HG02870 (cell line): ENCODE measurements around the gene P2RY2.

Source experiments
- ATAC-seq: cut with Tn5 transposase; IDR thresholded peaks from one replicate; pipeline ENCODE4 v1.9.1; 2021; ENCODE audit warnings: mild to moderate bottlenecking, moderate library complexity; ENCODE audit not compliant: unreplicated experiment

P2RY2 gene

DNA sequence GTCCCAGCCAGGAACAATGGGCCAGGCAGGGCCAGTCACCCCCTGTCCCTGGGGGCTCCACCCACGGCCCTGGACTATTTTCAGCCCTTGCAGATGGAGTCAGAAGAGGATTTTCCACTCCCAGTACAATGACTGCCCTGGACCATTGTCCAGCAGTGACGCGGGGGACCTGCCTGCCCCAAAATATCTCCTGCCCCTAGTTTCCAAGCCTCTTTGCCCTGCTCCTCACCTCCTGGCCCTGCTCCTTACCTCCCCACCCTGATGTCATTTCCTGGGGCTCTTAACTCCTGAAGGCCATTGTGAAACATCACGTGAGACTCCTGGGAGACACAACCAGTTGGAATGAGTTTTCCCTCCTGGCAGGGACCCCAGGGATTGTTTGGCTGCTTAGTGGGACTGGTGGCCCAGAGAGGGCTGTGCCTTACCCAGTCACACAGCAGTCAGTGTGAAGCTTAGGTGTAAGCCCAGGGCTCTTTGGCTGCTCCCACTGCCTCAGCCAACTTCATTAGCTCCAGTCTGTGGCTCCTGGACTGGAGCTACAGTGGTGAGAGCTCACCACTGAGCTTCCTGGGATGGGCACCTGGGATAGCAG is 22.2 kb downstream of the P2RY2 start:
- no peak for ATAC-seq

DNA sequence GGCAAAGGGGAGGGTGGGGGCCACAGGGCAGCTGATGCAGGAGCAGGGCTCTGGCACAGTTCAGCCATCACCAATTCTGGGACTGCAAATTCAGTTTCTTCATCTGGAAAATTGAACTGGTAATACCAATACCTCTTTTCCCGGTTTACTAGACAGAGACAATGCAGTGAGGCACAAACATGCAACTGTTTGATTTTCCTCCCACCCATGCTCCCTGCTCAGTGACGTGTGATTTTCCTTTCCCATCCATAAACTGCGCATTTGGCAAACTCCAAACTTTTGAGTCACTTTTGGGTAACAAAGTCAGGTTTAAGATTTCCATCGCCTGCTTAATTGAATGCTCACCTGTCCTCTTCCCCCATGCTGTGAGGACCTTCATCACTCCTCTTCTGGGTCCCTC is 23.2 kb downstream of the P2RY2 start:
- ATAC-seq, result no peak

DNA sequence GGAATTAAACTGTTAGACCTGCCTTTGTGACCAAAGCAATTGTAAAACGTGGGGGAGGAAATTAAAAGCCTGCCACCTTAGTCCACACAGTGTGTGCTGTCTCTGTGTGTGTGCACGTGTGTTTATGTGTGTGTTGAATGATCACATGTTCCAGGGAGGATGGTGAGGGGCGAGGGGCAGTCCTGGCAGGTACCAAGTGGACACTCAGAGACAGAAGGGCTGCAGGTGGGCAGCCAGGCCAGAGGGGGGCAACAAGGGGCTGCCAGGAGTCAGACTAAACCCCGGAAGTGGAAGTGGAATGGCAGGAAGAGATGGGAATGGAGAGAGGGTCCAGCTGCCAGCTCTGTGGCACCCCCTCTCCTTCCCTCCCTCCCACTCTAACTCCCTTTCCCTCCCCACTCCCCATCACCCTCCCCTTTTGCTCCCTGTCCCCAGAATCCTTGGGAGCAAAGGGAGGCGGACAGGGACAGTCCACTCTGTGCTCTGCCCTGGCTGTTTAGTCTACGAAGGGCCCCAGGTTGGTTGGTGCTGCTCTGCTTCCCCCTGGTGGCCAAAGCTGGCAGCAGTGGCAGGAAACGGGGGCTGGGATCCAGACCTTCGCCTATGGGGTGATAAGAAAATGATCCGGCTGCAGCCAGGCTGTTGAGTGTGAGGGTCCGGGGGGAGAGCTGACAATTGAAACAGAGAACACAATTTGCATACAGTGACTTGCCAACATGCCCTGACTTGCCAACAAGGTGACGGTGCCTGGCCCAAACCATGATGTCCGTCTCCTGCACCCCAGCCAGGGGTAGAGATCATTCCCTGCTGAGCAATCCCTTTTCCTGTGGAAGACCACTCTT is 24.4 kb downstream of the P2RY2 start:
- no peak for ATAC-seq

DNA sequence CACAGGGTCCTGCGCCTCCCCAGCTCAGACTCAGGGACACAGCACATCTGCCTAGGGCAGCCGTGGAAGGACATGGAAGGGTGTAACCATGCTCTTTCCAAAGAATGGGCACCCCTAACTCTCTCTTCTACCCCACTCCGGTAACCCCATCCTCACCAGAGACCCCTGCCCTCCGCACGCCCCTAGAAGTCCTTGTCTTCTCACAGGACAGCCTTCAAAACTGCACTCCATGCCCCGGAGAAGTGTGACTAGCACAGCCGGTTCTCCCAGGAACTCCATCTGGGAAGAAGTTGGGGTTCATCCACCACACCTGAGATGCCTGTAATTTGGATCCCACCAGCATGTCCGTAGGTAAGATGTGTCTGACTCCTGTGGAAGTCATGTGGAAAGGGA is 25.0 kb downstream of the P2RY2 start:
- ATAC-seq, result no peak

DNA sequence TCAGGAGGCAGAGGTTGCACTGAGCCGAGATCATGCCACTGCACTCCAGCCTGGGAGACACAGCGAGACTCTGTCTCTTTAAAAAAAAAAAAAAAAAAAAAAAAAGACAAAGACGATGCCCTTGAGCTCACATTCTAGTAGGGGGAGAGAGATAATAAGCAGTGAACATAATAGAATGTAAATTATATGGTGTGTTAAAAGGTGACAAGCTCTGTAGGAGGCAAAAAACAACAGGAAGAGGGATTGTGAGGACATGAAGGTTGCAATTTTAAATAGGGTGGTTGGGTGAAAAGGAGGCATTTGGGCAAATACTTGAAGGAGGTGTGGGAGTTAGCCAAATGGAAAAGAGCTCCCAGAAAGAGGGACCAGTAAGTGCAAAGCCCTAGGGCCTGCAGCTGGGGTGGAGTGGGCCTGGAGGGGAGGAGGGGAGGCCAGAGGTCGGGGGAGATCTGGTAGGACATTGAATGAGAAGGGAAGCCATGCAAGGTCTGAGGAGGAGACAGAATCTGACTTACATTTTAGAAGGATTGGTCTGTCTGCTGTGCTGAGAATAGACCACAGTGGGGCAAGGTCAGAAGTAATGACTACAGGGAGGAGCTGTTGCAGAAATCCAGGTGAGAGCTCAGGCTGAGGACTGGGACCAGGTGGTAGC is 26.6 kb downstream of the P2RY2 start:
- ATAC-seq, result no peak

DNA sequence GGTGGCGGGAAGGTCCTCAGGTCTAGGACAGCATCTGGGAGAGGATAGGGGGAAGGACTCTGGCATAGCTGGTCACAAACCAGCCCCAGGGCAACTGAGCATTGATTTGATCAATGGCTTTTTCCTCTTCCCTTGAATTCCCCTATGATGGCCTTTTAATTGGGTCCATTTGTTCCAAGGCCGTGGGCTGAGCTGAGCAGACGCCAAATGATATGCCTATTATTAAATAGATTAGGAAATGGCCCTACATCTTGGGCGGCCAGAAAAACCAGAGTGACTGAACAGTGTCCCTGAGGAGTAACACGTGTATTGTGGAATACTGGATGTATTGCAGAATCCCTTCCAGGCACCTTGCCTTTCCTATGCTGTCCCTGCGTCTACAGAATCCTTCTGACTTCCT is 27.4 kb downstream of the P2RY2 start:
- no peak for ATAC-seq

DNA sequence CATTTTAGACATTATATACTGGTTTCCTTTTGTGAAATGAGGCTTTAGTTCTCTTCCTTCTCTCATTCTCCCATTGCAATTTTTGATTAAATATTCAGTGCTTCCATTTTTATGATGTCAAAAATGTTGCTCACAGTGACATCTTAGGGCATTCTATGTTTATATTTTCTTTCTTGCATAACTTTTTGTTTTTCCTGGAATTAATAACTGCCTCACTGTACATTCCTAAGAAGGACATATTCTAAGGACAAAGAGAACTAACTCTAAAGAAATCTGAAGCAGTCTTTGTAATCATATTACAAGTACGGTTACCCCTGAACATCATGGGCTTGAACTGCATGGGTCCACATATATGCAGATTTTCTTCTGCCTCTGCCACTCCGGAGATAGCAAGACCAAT is 28.2 kb downstream of the P2RY2 start:
- ATAC-seq, result no peak

DNA sequence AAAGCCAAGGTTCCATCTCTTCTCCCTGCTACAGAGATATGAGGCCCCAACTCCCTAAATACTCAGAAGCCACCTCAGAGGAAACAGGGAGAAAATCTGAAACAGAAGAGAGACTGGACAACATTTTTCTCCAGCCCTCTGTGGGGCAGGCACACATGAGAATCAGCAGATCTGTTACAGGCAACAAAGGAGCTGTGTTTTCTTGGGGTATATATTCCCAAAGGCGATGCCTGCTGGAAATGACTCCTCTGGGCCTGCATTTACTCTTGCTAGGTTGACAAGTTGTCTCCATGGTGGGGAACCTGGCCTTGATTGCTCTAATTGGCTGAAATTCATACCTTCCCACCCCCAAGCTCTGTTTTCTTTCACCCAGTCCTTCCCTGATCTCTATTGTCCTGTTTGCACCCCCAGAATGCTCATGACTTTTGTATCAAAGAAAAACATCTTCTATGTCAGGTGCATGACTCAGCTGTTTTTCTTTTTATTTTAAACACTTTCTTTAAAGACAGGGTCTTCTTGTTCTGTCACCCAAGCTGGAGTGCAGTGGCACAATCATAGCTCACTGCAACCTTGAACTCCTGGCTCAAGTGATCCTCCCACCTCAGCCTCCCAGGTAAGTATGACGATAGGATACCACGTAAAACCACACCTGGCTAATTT is 30.6 kb downstream of the P2RY2 start:
- no peak for ATAC-seq

DNA sequence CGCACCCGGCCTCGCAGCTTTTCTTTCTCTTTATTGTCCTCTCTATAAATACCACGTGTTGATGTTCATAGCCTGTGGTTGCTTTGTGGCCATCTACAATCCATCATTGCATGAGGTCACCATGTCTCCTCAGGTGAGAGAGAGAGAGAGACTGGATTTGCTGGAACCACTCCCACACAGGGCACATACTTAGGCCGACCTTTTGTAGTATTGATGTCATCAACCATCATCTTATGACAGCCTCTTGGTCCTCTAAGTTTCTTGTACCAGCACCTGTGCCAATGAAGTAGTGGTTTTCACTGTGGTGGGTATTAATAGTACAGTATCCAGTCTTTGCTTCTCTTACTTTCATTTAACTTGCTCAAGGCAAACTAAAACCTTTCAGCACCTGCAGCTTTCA is 31.2 kb downstream of the P2RY2 start:
- no peak for ATAC-seq

DNA sequence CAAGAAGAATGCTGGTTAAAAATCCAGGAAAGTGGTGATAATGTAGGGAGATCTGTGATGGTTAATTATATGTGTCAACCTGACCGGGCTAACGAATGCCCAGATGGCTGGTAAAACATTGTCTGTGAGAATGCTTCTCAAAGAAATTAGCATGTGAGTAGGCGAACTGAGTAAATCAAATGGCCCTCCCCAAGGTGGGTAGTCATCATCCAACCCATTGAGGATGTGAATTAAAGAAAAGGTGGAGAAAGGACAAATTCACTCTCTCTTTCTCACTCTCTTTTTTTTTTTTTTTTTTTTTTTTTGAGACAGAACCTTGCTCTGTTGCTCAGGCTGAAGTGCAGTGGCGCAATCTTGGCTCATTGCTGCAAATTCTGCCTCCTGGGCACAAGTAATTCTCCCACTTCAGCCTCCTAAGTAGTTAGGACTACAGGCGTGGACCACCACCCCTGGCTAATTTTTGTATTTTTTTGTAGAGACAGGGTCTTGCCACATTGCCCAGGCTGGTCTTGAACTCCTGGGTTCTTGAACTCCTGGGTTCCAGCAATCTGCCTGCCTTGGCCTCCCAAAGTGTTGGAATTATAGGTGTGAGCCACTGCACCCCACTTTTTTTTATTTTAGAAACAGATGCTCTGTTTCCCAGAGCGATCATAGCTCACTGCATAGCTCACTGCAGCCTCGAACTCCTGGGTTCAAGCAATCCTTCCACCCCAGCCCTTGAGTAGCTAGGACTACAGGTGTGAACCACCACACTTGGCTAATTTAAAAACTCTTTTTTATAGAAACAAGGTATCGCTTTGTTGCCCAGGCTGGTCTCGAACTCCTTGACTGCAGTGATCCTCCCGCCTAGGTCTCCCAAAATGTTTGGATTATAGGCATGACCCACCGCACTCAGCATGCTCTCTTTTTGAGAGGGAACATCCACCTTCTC is 32.0 kb downstream of the P2RY2 start:
- no peak for ATAC-seq

DNA sequence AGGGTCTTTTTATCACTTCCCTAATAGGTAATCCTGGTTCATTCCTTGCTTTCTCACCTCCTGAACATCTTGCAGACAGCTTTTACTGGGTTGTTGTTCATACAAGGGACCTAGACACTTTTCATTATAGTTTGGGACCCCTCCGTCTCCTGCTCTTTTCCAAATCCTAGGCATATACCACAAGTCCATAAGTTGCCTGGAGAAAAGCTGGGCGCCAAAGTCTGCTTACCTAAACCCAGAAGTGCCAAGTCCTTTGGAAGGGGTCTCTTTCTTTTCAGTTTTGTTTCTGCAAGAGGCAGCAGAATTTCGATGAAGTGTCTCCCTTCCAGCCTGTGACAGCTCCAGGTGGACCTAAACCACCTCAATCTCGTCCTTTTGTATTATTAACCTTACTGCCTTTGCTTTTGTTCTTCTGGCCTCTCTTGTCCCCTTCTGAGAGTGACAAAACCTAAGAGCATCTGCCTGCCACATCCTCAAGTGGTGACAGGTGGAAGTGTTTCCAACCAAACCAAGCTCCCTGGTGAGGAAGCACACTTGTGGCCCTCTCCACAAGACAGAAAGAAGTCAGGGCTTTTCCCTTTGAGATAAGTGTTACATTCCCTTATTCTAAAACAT is 34.6 kb downstream of the P2RY2 start:
- ATAC-seq, result no peak

DNA sequence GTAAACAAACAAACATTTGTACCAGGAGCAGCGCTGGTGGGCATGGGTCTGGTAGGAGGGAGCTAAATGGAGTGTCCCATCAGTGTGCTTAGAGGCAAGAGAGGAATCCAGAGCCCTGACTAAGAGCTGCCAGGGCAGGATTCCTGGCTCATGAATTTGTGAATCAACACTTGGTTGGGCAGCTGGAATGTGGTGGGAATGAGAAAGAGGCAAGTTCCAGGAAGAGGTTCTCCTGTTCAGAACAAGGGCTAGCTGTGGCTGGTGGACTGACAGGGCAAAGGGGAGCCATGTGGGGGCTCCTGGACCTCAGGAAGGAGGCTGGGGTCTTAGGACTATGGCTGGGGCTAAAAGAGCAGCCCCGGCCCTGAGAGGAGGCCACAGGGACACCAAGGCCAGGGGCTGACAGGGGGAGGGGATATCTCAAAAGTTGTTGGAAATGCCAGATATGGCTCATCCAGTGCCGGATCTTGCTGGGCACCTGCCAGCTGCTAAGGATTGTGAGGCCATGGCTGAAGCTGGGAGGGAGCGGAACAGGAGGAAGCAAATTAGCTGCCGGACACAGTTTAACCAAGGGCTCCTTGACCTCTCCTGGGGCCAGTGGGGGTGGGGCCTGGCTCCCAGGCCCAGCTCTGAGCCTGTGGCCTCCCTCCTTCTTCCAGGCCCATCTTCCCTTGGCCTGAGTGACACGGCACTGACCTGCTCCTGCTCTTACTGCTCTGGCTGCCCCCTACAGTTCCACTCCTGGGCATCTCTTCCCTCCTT is 39.4 kb downstream of the P2RY2 start:
- ATAC-seq, result no peak

DNA sequence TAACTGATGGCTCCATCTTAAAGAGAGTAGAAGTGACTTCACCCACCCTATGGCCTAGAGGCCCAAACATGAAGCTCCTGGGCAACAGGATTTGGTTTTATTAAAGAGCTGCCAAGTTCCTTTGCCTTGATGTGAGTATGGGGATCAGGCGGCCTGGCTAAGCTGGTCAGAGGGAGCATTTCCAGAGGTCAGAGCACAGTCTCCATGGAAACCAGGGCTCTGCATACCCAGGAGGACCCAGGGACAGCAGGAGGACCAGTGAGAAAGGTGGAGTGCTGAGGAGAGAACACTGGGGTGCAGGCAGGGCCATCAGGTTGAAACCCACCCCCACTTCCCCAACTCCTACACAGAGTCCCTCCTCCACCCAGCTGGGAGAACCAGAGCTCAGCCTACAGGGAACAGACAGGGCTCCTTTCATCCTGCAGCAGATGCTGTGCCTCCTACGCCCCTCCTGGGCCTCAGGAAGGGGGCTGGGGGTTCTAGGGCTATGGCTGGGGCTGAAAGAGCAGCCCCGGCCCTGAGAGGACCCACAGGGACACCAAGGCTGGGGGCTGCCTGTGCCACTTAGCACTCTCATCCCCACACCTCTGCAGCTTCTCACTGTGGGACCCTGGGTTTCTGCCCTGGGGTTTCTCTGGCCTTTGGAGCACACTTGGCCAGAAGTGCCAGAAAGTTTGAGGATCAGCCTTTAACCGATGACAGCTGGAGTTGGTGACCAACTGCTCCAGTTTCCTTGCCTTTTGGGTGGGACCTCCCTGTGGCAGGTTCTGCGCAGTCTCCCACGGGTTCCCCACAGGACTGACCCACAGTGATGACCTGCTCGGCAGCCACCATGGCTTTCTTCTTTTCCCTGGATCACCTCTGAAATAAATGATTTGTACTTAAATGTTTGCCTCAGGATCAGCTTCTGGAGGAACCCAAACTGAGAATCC is 40.3 kb downstream of the P2RY2 start:
- ATAC-seq, result no peak

DNA sequence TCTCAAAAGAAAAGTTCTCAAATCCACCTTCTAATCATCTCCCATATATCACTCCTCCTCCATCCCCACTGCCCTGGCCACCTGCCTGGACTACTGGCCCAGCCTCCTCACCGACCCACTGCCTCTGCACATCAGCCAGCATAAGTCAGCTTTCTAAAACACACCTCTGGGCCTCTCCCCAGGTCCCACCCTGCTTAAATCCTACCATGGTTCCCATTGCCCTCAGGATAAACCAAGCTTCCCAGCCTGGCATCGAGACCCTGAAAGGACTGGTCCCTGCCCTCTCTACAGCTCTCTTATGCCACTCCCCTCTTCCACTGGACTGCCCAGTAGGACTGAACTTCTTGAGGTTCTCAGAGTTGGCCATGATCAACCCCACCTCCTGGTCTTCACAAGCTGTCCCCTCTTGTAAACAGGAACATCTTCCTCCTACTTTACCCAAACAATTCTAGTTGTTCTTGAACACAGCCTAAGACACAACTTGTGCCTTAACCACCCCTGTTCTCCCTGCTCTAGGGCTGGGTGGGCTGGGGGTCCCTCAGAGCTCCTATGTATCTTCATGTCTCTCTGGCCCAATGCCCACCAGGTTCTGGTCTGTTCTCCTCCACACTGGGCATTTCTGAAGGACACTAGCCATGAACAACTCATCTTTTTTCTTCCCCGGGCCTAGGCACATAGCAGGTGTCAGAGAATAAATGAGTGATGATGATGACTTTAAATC is 41.5 kb downstream of the P2RY2 start:
- ATAC-seq, result no peak

DNA sequence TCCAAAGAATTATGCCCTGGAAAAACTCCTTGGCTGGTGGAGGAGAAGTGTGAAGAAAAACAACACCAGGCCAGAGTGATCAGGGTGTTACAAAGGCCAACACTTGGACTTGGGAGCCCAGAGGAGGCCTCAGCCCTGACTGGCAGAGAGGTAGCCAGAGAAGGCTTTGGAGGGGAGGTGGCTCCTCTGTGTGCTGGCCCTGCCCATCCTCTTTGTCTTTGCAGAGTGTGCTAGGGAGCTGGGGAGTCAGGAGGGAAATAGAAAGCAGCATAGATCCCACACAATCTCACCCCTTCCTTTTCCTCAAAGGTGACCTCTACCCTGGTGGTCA is 42.0 kb downstream of the P2RY2 start:
- ATAC-seq, result no peak

DNA sequence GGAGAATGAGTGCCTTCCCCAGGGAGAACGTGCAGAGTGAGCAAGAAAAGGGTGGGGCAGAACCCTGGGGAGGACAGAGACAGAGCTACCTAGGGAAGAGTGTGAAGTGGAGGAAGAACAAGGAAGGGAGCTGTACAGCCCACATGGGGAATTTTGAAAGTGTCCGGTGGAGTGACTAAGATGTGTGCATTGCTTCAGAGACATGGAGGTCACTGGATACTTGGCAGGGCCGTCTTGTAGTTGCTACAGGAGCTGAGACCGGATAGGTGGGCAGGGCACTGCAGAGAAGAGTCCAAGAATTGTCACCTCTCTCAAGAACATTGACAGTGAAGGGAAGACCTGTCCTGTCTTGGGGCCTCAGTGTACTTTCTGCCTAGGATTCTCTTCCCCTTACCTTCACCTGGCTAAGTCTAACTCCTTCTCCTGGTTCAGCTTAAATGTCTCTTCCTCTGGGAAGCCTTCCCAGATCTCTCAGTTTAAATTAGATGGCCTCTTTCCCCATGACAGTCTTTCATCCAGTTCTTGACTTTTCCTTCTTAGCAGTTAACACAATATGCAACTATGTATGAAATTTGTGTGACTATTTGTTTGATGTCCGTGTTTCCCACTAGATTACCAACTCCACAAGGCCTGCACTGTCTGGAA is 44.9 kb downstream of the P2RY2 start:
- no peak for ATAC-seq

DNA sequence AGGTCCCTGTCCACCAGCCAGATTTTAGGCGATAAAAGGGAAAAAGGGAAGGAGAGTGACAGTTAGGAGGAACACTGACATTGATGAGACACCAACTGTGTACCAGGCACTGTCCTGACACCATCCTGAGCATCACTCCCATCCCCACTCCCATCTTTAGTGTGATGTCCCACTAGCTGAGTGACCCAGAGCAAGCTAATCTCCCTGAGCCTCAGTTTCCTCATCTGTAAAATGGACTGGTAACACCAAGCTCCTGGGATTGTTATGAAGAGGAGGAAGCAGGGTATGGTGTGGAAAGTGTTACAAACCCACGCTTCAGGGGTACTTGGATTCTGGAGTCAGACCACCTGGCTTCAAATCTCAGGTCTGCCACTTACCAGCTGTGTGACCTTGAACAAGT is 45.6 kb downstream of the P2RY2 start:
- no peak for ATAC-seq
